HG03460 (cell line): Measurements from ENCODE around the gene PRR29.

ENCODE experiments used
- ATAC-seq: cut with Tn5 transposase; IDR thresholded peaks from one replicate; pipeline ENCODE4 v1.9.1; 2021; ENCODE audit not compliant: unreplicated experiment

Gene PRR29

GRCh38 chr17:63998050-63998720, at the start of gene PRR29:
Gene PRR29 (plus strand): TSS chr17:63998351. CDS start chr17:63998365, 14 bp downstream.
- ATAC-seq, result no peak

GRCh38 chr17:63948521-63948920, 49.6 kb upstream of the PRR29 start:
- no peak for ATAC-seq

- ATAC-seq, result no peak
Measured at GRCh38 chr17:63949576-63950250, 48.4 kb upstream of the PRR29 start.

GRCh38 chr17:63950940-63951907, 46.9 kb upstream of the PRR29 start:
- ATAC-seq, result no peak

- peak; percentile 59 for ATAC-seq
Measured at GRCh38 chr17:63954402-63955063, 43.6 kb upstream of the PRR29 start.

GRCh38 chr17:63955232-63955631, 42.9 kb upstream of the PRR29 start:
- ATAC-seq, result no peak

- ATAC-seq, result no peak
Measured at GRCh38 chr17:63955791-63956190, 42.4 kb upstream of the PRR29 start.

GRCh38 chr17:63956296-63956920, 41.7 kb upstream of the PRR29 start:
- ATAC-seq, result no peak

GRCh38 chr17:63960006-63960405, 38.1 kb upstream of the PRR29 start:
- no peak for ATAC-seq

- no peak for ATAC-seq
Measured at GRCh38 chr17:63960430-63960829, 37.7 kb upstream of the PRR29 start.

- ATAC-seq, result no peak
Measured at GRCh38 chr17:63961355-63962212, 36.6 kb upstream of the PRR29 start.

- no peak for ATAC-seq
Measured at GRCh38 chr17:63962298-63962744, 35.8 kb upstream of the PRR29 start.

GRCh38 chr17:63963123-63963522, 35.0 kb upstream of the PRR29 start:
- ATAC-seq, result no peak

GRCh38 chr17:63966646-63967264, 31.4 kb upstream of the PRR29 start:
- no peak for ATAC-seq

- ATAC-seq, result no peak
Measured at GRCh38 chr17:63967953-63968352, 30.2 kb upstream of the PRR29 start.

- no peak for ATAC-seq
Measured at GRCh38 chr17:63969278-63969677, 28.9 kb upstream of the PRR29 start.

GRCh38 chr17:63972796-63973195, 25.4 kb upstream of the PRR29 start, which contains the start of gene SCN4A:
Gene SCN4A (minus strand): TSS chr17:63972918. CDS start chr17:63972841, 77 bp downstream.
- no peak for ATAC-seq

- no peak for ATAC-seq
Measured at GRCh38 chr17:63973247-63973646, 24.9 kb upstream of the PRR29 start.
